Neural cell (in vitro differentiated cells): ENCODE results near the gene AFF1. TPM values are rescaled to one million over a fixed set of nuclear protein-coding genes. Genes with fewer than 3 reads are reported as not detected.

ENCODE experiments used
- H2AFZ ChIP-seq: fragments of 200-600, 300-800 bp; sonication (generic), shearing (Covaris generic); 2 replicates; pipeline ENCODE4 v1.6.0; 2014; ENCODE audit warnings: low read depth, mild to moderate bottlenecking, antibody characterized with exemption, low read length, moderate library complexity
- H3F3A ChIP-seq: fragments of 200-600 bp; shearing (Covaris generic); 2 replicates; pipeline ENCODE4 v1.6.1; 2016; ENCODE audit warnings: mild to moderate bottlenecking, moderate library complexity, mixed read lengths, antibody characterized with exemption, low read length; ENCODE audit not compliant: insufficient read depth, poor library complexity, severe bottlenecking
- H3K27ac ChIP-seq: fragments of 200-600, 300-800 bp; sonication (generic), shearing (Covaris generic); 2 replicates; pipeline ENCODE4 v1.5.1; 2014; ENCODE audit warnings: mild to moderate bottlenecking, low read length, moderate library complexity
- H3K27me3 ChIP-seq: fragments of 300-800, 200-600 bp; sonication (generic), shearing (Covaris generic); 2 replicates; pipeline ENCODE4 v1.6.0; 2014; ENCODE audit warnings: mild to moderate bottlenecking, low read depth, low read length, moderate library complexity; ENCODE audit not compliant: insufficient read depth
- H3K36me3 ChIP-seq: fragments of 300-800, 200-600 bp; sonication (generic), shearing (Covaris generic); 2 replicates; pipeline ENCODE4 v1.5.1; 2014; ENCODE audit warnings: mild to moderate bottlenecking, antibody characterized with exemption, low read length, moderate library complexity; ENCODE audit not compliant: insufficient read depth
- H3K4me2 ChIP-seq: fragments of 300-800, 200-600 bp; sonication (generic), shearing (Covaris generic); 2 replicates; pipeline ENCODE4 v1.6.0; 2014; ENCODE audit warnings: mild to moderate bottlenecking, low read length
- H3K4me3 ChIP-seq: fragments of 300-800, 200-600 bp; sonication (generic), shearing (Covaris generic); 2 replicates; pipeline ENCODE4 v1.5.1; 2014; ENCODE audit warnings: mild to moderate bottlenecking, low read length, moderate library complexity
- H3K79me2 ChIP-seq: fragments of 200-600 bp; shearing (Covaris generic); replicated peaks from 2 replicates; pipeline ENCODE4 v1.6.0; 2014; ENCODE audit warnings: mild to moderate bottlenecking, low read length, moderate library complexity; ENCODE audit not compliant: insufficient read depth
- H3K9ac ChIP-seq: fragments of 300-800, 200-600 bp; sonication (generic), shearing (Covaris generic); 2 replicates; pipeline ENCODE4 v1.6.1; 2016; ENCODE audit warnings: mild to moderate bottlenecking, low read length, mixed read lengths
- H3K9me2 ChIP-seq: fragments of 200-600 bp; shearing (Covaris generic); 2 replicates; pipeline ENCODE4 v1.6.1; 2016; ENCODE audit warnings: mild to moderate bottlenecking, low read length, mixed read lengths; ENCODE audit not compliant: insufficient read depth
- H3K9me3 ChIP-seq: fragments of 200-600, 300-800 bp; sonication (generic), shearing (Covaris generic); 2 replicates; pipeline ENCODE4 v1.6.1; 2016; ENCODE audit warnings: mild to moderate bottlenecking, mixed run types, low read length, moderate library complexity, mixed read lengths
- H4K20me1 ChIP-seq: fragments of 200-600 bp; shearing (Covaris generic); 2 replicates; pipeline ENCODE4 v1.6.1; 2016; ENCODE audit warnings: mild to moderate bottlenecking, mixed run types; ENCODE audit not compliant: insufficient read depth
- CTCF ChIP-seq: fragments of 450-650 bp; IDR thresholded peaks from 2 replicates; pipeline ENCODE4 v1.5.1; 2014; ENCODE audit warnings: antibody characterized with exemption, mild to moderate bottlenecking, moderate library complexity; ENCODE audit not compliant: poor library complexity, severe bottlenecking
- EP300 ChIP-seq: fragments of 450-650 bp; conservative IDR thresholded peaks from 2 replicates; pipeline ENCODE4 v1.6.1; 2014; ENCODE audit warnings: antibody characterized with exemption, mild to moderate bottlenecking, moderate library complexity; ENCODE audit not compliant: poor library complexity, severe bottlenecking
- EZH2 ChIP-seq: fragments of 200-600, 300-800 bp; shearing (Covaris generic), sonication (generic); IDR thresholded peaks from 2 replicates; pipeline ENCODE4 v1.6.1; 2014; ENCODE audit warnings: antibody characterized with exemption, low read length, borderline replicate concordance, mild to moderate bottlenecking; ENCODE audit not compliant: insufficient read depth, poor library complexity, severe bottlenecking
- MXI1 ChIP-seq: fragments of 450-650 bp; conservative IDR thresholded peaks from 2 replicates; pipeline ENCODE4 v1.6.1; 2014; ENCODE audit warnings: antibody characterized with exemption, mild to moderate bottlenecking; ENCODE audit not compliant: poor library complexity, severe bottlenecking
- POLR2AphosphoS5 ChIP-seq: IDR thresholded peaks from 2 replicates; pipeline ENCODE4 v1.6.1; 2012
- RAD21 ChIP-seq: fragments of 450-650 bp; conservative IDR thresholded peaks from 2 replicates; pipeline ENCODE4 v1.6.1; 2014; ENCODE audit warnings: antibody characterized with exemption, mild to moderate bottlenecking, moderate library complexity
- REST ChIP-seq: IDR thresholded peaks from 2 replicates; pipeline ENCODE4 v1.6.1; 2012; ENCODE audit warnings: borderline replicate concordance
- SMC3 ChIP-seq: fragments of 450-650 bp; conservative IDR thresholded peaks from 2 replicates; pipeline ENCODE4 v1.6.1; 2014; ENCODE audit warnings: antibody characterized with exemption, mild to moderate bottlenecking, moderate library complexity; ENCODE audit not compliant: poor library complexity
- TAF1 ChIP-seq: IDR thresholded peaks from 2 replicates; pipeline ENCODE4 v1.6.1; 2012; ENCODE audit warnings: low read depth
- polyA plus RNA-seq: library from polyadenylated mRNA; depleted of rRNA; stranded (reverse); fragments of >200 nt; gene quantifications from 2 replicates; pipeline ENCODE4 v1.2.3, GENCODE V29; 2014

The AFF1 gene
- polyA plus RNA-seq, 1 donor from 2014 or later: 0.63 TPM

- Histone ChIP-seq H3K4me2 (no peak overlapping the region), H3K27me3 (peaks cover 2% of the 10 kb centered on the region), H3K36me3 (no peaks in the 10 kb centered on the region), H3F3A (no peaks in the 10 kb centered on the region), H3K79me2 (no peaks in the 10 kb centered on the region), H3K9ac (no peak overlapping the region), H3K4me3 (no peak overlapping the region), H4K20me1 (no peaks in the 10 kb centered on the region), H2AFZ (no peak overlapping the region), H3K27ac (no peak overlapping the region), H3K9me3 (no peaks in the 10 kb centered on the region), H3K9me2 (no peaks in the 10 kb centered on the region)
- TF ChIP-seq TAF1 (no peak), REST (no peak), CTCF (peak; percentile 92), EZH2 (no peak), RAD21 (peak; percentile 93), EP300 (no peak), POLR2AphosphoS5 (no peak), SMC3 (peak; percentile 95), MXI1 (no peak)
Measured at GRCh38 chr4:86895692-86896488, 38.9 kb upstream of the AFF1 start.

GRCh38 chr4:86896596-86896995, 38.2 kb upstream of the AFF1 start:
- H3K9me2 ChIP-seq: no peaks in the 10 kb centered on the region
- no peak overlapping the region for H3K27ac ChIP-seq
- H3K36me3 ChIP-seq: no peaks in the 10 kb centered on the region
- TF ChIP-seq EZH2 (no peak), RAD21 (no peak), CTCF (no peak), POLR2AphosphoS5 (no peak), EP300 (no peak), REST (no peak), TAF1 (no peak), MXI1 (no peak), SMC3 (no peak)
- H3K27me3 ChIP-seq: peaks cover 2% of the 10 kb centered on the region
- H2AFZ ChIP-seq: no peak overlapping the region
- H3K79me2 ChIP-seq: no peaks in the 10 kb centered on the region
- H3K4me2 ChIP-seq: no peak overlapping the region
- no peaks in the 10 kb centered on the region for H4K20me1 ChIP-seq
- H3K9ac ChIP-seq: no peak overlapping the region
- H3K4me3 ChIP-seq: no peak overlapping the region
- H3K9me3 ChIP-seq: no peaks in the 10 kb centered on the region
- no peaks in the 10 kb centered on the region for H3F3A ChIP-seq
